ENCODE results near the gene NISCH.

- TF ChIP-seq CTCF (IDR thresholded peaks at IDR 0.05 in 2 of 3, conservative IDR thresholded peaks at IDR 0.05 in 1 of 3; ENCODE audit: borderline replicate concordance in 1 of 3, insufficient read depth in 1 of 3, low read depth in 2 of 3, low read length in 2 of 3): no peak
- TF ChIP-seq EGR1 (IDR thresholded peaks at IDR 0.05; ENCODE audit: low read depth): no peak
- no peak for TF ChIP-seq EZH2 (IDR thresholded peaks at IDR 0.05)
- no peak; the same call in 1 of the 2 replicates for TF ChIP-seq POLR2AphosphoS5 (IDR thresholded peaks at IDR 0.05; ENCODE audit: low read depth, low read length)
These were observed 880 bp downstream of the NISCH start for GRCh38 chr3:52456169-52456799.

Measured in HCT116 (cell line).